DND-41 (cell line): ENCODE results near the gene PARS2.

Experiments used
- CTCF ChIP-seq: IDR thresholded peaks from 2 replicates; pipeline ENCODE4 v1.5.1; 2012; ENCODE audit warnings: borderline replicate concordance, low read length, moderate library complexity, mild to moderate bottlenecking; ENCODE audit not compliant: poor library complexity, severe bottlenecking; ENCODE audit errors: extremely low read depth
- EZH2 ChIP-seq: IDR thresholded peaks from 3 replicates; pipeline ENCODE4 v1.6.1; 2012; ENCODE audit warnings: borderline replicate concordance, low read depth, mild to moderate bottlenecking, moderate library complexity, low read length, inconsistent platforms; ENCODE audit not compliant: severe bottlenecking

DNA sequence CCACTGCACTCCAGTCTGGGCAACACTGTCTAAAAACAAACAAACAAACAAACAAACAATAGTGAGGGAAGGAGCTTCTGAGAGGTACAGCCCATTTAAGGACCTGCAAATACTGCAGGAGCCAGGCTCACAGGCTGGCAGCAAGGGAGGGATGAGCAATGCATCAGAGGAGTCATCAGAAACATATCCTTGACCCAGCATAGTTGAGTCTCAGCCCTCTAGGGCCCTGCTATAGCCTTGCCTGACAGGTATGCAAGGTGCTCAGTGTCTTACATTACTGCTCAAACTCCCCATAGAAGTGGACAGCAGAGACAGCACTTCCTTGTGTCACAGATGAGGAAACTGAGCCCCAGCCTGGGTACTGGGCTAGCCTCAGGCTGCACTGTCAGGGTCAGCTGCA lies 55.9 kb downstream of the PARS2 start:
- TF ChIP-seq CTCF (no peak), EZH2 (no peak)
